Measurements from ENCODE around the gene SOX13.

DNA sequence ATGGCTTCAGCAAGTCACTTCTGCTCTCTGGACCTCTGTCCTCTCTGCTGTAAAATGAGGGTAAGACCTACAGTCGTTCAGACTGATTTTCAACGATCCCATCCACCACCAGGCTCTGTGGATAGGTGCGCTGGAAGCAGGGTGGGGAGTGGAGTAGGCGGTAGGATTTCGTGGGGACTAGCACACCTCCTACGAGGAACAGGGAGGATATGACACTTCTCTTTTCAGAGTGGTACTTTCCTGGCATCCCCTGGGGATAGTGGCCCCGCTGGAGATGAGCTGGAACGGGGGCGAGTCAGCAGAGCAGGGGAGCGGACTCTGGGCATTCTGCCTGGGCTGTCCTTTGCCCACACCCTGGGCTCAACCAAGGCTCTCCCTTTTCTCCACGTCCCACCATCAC, 61.2 kb downstream of the SOX13 start:
- no peak for TF ChIP-seq POLR2A (IDR thresholded peaks at IDR 0.05)
- TF ChIP-seq POLR2AphosphoS5 (IDR thresholded peaks at IDR 0.05), result no peak
